BLaER1 treated with 17β-estradiol and CSF1 and Interleukin-3, amounts not matched to agents 10 nM and 100 nM (cell line): ENCODE measurements around the gene DVL2.
A peak's percentile ranks its signal among the peaks of the same experiment; 100 is the strongest.

Experiments used
- H3K27ac ChIP-seq, 11 experiments: shearing (Covaris generic); formaldehyde crosslinking; 2 replicates each; pipeline ENCODE4 v1.8.1; 2022
- H3K27me3 ChIP-seq, 11 experiments: shearing (Covaris generic); formaldehyde crosslinking; 2 replicates each; pipeline ENCODE4 v1.8.1; 2022
- H3K36me3 ChIP-seq, 11 experiments: shearing (Covaris generic); formaldehyde crosslinking; 2 replicates each; pipeline ENCODE4 v1.8.1; 2022
- H3K4me1 ChIP-seq, 10 experiments: shearing (Covaris generic); formaldehyde crosslinking; 2 replicates each; pipeline ENCODE4 v1.8.1; 2022
- H3K4me2 ChIP-seq, 11 experiments: shearing (Covaris generic); formaldehyde crosslinking; 2 replicates each; pipeline ENCODE4 v1.8.1; 2022
- H3K4me3 ChIP-seq, 10 experiments: shearing (Covaris generic); formaldehyde crosslinking; 2 replicates each; pipeline ENCODE4 v1.8.1; 2022
- H3K9ac ChIP-seq, 11 experiments: shearing (Covaris generic); formaldehyde crosslinking; 2 replicates each; pipeline ENCODE4 v1.8.1; 2022
- H3K9me3 ChIP-seq, 11 experiments: shearing (Covaris generic); formaldehyde crosslinking; replicated peaks in 1 of 11; 2 replicates each; pipeline ENCODE4 v1.8.1; 2022
- H4K20me1 ChIP-seq, 11 experiments: shearing (Covaris generic); formaldehyde crosslinking; 2 replicates each; pipeline ENCODE4 v1.8.1; 2022
- Cebpa-rat ChIP-seq, 11 experiments: shearing (Covaris generic); IDR thresholded peaks; 2 replicates each; pipeline ENCODE4 v1.8.1; 2022

Gene DVL2

DNA sequence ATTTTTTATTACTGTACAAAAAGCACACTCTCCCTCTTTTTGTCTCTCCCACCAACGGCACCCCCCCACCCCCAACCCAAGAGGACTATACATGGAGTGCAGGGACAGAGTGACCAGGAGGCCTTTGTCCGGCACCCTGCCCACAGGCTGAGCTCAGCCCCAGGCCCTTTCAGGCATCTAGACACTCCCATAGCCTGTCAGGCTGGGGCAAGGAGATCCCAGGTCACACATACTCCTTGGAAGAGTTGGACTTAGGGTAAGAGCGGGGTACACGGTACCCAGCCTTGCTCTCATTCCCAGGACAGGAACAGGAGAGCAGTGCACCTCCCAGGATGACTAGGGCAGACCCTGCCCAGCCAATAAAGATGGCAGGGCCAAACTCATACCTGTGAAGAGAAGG lies 25.8 kb upstream of the DVL2 start:
- Histone ChIP-seq H3K4me1 (peaks cover 19 to 77% (median 47%) of the 10 kb centered on the region in 10 experiments), H3K27me3 (peaks cover 27 to 69% (median 66%) of the 10 kb centered on the region in 11 experiments), H4K20me1 (peaks cover 0 to 41% (median 24%) of the 10 kb centered on the region in 11 experiments; a peak in 15 of 22 replicates), H3K4me2 (peak overlapping the region in 8 of 11 experiments; percentile 80 to 100 (median 91); a peak in 14 of 22 replicates), H3K36me3 (peaks cover 53 to 58% (median 55%) of the 10 kb centered on the region in 11 experiments), H3K9me3 (no peaks in the 10 kb centered on the region), H3K27ac (no peak overlapping the region), H3K9ac (peak overlapping the region in 1 of 11 experiments; percentile 80; a peak in 1 of 22 replicates), H3K4me3 (peak overlapping the region in 1 of 10 experiments; percentile 57; a peak in 4 of 20 replicates)
- no peak for TF ChIP-seq Cebpa-rat (IDR thresholded peaks at IDR 0.05)

DNA sequence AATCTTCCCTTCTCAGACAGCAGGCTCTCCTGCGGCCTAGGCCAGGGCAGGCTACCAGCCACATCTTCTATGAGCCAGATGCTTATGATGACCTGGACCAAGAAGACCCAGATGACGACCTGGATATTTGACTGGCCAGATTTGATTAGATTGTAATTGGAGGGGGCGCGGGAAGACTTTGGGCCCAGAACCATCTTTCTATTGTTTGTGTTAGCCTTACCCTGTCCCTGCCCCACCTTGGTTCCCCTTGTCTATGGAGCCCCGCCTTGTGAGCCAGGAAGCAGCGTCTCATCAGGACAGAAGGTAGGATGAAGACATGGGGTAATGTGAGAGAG lies 25.2 kb upstream of the DVL2 start:
- Histone ChIP-seq H3K27me3 (peaks cover 27 to 62% (median 61%) of the 10 kb centered on the region in 11 experiments), H3K36me3 (peaks cover 59 to 64% (median 61%) of the 10 kb centered on the region in 11 experiments), H3K4me2 (peak overlapping the region in 10 of 11 experiments; percentile 43 to 100 (median 68); a peak in 15 of 22 replicates), H3K9ac (peak overlapping the region in 3 of 11 experiments; percentile 3 to 51 (median 36); a peak in 1 of 22 replicates), H4K20me1 (peaks cover 0 to 41% (median 24%) of the 10 kb centered on the region in 11 experiments; a peak in 15 of 22 replicates), H3K9me3 (no peaks in the 10 kb centered on the region), H3K4me3 (peak overlapping the region in 3 of 10 experiments; percentile 7 to 43 (median 18); a peak in 1 of 20 replicates), H3K4me1 (peaks cover 19 to 75% (median 47%) of the 10 kb centered on the region in 10 experiments), H3K27ac (no peak overlapping the region)
- no peak for TF ChIP-seq Cebpa-rat (IDR thresholded peaks at IDR 0.05)

DNA sequence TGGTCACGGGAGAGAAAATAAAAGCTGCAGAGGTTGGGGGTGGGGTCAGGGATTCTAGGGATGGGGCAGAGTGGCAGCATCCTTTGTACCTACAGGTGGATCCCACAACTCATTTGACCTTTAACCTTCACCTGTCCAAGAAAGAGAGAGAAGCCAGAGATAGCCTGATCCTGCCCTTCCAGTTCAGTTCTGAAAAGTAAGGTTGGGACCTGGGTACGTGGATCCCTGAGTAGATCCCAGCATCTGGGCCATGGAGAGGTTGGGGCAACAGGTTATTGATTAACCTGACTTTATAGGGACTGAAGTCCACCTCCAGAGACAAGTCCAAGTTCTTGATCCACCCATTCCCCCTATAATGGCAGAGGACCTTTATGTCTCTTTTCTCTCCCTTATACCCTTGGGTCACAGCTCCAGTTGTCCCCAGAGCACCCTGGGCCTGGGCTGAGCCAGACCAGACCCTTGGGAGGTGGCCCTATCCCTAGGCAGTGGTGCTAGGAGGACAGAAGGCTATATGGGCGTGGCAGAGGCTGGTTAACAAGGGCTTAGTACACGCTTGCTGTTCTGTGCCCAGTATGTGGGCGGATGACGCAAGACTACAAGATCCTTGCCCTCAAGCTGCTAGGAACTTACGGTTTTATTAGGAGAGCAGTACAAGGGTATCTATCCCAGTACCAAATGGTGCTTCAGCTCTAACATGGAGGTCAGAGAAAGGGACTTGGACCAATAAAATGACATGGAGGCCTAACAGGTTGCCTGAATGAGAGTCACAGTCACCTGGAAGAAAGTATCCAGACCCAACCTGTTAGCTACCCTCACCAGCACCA lies 24.6 kb upstream of the DVL2 start:
- H3K27ac ChIP-seq: no peak overlapping the region; a peak in 1 of 22 replicates
- peaks cover 0 to 41% (median 24%) of the 10 kb centered on the region in 11 experiments; a peak in 15 of 22 replicates for H4K20me1 ChIP-seq
- no peaks in the 10 kb centered on the region for H3K9me3 ChIP-seq
- peaks cover 19 to 75% (median 49%) of the 10 kb centered on the region in 10 experiments for H3K4me1 ChIP-seq
- peak overlapping the region in 10 of 11 experiments; percentile 43 to 100 (median 68); a peak in 19 of 22 replicates for H3K4me2 ChIP-seq
- H3K27me3 ChIP-seq: peaks cover 27 to 57% (median 55%) of the 10 kb centered on the region in 11 experiments
- TF ChIP-seq Cebpa-rat (IDR thresholded peaks at IDR 0.05): peak in 9 of 11 experiments; percentile 15 to 78 (median 59); a peak in 9 of 22 replicates
- H3K9ac ChIP-seq: peak overlapping the region in 4 of 11 experiments; percentile 3 to 55 (median 42); a peak in 3 of 22 replicates
- peaks cover 62 to 70% (median 67%) of the 10 kb centered on the region in 11 experiments for H3K36me3 ChIP-seq
- peak overlapping the region in 3 of 10 experiments; percentile 7 to 43 (median 18); a peak in 1 of 20 replicates for H3K4me3 ChIP-seq

DNA sequence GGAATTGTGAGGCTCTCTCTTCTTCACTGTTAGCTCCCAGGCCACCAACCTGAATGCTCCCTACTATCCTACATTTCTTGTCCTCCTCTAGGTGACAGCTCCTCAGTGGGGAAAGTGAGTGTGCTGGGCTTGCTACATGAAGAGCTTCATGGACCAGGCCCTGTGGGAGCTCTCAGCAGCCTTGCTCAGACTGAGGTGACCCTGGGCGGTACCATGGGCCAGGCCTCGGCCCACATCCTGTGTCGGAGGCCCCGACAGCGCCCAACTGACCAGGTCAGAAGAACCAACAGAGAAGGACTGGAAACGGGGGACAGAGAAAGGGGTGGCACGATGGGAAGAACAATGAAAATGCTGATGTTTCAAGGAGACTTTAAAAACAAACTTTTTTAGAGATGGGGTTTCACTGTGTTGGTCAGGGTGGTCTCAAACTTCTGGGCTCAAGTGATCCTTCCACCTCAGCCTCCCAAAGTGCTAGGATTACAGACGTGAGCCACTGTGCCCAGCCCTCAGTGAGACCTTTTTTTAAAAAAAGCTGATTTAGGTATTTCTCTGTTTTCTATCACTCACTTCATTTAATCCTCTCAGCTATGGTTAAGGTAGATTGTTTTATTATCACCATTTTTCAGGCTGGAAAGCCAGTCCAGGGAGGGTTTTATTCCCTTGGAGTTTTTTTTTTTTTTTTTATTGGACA lies 22.6 kb upstream of the DVL2 start:
- Histone ChIP-seq H3K27me3 (peaks cover 18 to 36% (median 34%) of the 10 kb centered on the region in 11 experiments), H3K4me1 (peaks cover 23 to 66% (median 41%) of the 10 kb centered on the region in 10 experiments), H3K27ac (no peak overlapping the region), H4K20me1 (peaks cover 0 to 41% (median 24%) of the 10 kb centered on the region in 11 experiments; a peak in 14 of 22 replicates), H3K36me3 (peaks cover 65 to 76% (median 69%) of the 10 kb centered on the region in 11 experiments), H3K4me3 (no peak overlapping the region), H3K9ac (peak overlapping the region in 2 of 11 experiments; percentile 18 to 32; a peak in 5 of 22 replicates), H3K9me3 (no peaks in the 10 kb centered on the region), H3K4me2 (no peak overlapping the region)
- no peak for TF ChIP-seq Cebpa-rat (IDR thresholded peaks at IDR 0.05)

DNA sequence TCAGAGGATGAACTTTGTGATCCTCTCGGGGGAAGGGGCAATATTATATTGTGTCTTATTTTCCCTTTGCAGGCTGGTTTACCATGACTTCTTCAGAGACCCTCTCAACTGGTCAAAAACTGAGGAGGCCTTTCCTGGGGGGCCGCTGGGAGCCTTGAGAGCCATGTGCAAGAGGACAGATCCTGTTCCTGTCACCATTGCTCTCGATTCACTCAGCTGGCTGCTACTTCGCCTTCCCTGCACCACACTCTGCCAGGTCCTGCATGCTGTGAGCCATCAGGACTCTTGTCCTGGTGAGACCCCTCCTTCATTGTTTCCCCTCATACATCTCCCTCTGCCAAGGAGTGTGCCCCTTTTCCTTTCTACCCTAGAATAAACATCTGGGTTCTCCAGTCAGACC lies 20.2 kb upstream of the DVL2 start:
- peak overlapping the region in 5 of 11 experiments; percentile 16 to 55 (median 33); a peak in 6 of 22 replicates for H3K9ac ChIP-seq
- H3K27me3 ChIP-seq: peaks cover 0 to 12% (median 10%) of the 10 kb centered on the region in 11 experiments; a peak in 19 of 22 replicates
- peak overlapping the region in 1 of 11 experiments; percentile 96; a peak in 1 of 22 replicates for H3K4me2 ChIP-seq
- peaks cover 55 to 64% (median 57%) of the 10 kb centered on the region in 11 experiments for H3K36me3 ChIP-seq
- peaks cover 18 to 44% (median 31%) of the 10 kb centered on the region in 10 experiments for H3K4me1 ChIP-seq
- no peaks in the 10 kb centered on the region for H3K9me3 ChIP-seq
- no peak overlapping the region for H3K27ac ChIP-seq
- H4K20me1 ChIP-seq: peaks cover 0 to 40% (median 10%) of the 10 kb centered on the region in 11 experiments; a peak in 17 of 22 replicates
- TF ChIP-seq Cebpa-rat (IDR thresholded peaks at IDR 0.05): no peak
- no peak overlapping the region for H3K4me3 ChIP-seq

DNA sequence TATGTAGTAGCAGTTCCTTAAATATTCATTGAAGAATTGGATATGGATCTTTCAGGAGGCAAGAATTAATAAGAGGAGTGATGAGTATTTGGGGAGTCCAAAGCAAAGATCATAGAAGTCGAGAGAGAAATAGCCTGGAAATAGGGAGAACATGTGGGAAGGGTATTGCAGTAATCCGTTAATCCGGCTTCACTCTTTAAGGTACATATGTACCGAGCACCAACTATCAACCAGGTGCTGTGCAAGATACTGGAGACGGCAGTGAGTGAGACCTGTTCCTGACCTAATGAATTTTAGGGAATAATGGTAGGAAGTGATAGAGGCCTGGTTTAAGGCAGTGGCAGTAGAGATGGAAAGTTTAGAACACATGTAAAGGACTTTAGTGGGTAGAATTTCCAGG lies 18.8 kb upstream of the DVL2 start:
- H3K27ac ChIP-seq: peak overlapping the region; percentile 90 to 99 (median 97)

DNA sequence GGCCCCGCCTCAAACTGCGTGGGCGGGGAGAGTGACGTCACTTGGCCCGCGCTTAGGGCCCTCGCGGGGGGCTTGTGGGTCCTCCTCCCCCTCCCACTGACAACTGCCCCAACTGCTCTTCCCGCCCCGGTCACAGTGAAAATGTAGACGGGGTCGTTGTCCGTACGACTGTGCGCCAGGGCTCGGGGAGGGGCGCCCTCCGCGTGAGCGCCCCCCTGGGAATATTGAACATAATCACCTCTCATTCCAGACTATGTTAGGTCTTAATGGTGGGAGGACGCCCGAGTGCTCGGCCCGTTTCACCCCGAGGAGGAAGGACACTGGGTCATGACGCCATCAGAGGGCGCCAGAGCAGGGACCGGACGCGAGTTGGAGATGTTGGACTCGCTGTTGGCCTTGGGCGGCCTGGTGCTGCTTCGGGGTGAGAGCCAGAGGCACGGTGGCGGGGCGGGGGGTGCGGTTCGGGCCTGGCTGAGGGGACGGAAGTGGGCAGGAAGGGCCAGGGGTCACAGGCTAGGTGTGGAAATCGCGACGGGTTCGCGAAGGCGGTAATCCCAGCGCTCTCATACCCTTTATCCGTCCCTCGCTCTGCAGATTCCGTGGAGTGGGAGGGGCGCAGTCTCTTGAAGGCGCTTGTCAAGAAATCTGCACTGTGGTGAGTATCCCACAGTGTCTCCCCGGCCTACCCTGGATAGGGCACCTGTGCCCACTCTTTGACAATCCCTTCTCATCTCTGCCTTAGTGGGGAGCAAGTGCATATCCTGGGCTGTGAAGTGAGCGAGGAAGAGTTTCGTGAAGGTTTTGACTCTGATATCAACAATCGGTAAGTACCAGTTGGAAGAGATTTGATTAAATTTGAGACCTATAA lies 18.1 kb upstream of the DVL2 start, which contains the start of gene ELP5:
TSS of gene ELP5 (plus strand) at position 40 of the 868 bp plus-strand sequence. CDS start at position 376, 336 bp downstream.
- H3K27me3 ChIP-seq: no peaks in the 10 kb centered on the region
- H3K36me3 ChIP-seq: peaks cover 36 to 58% (median 43%) of the 10 kb centered on the region in 11 experiments
- H3K27ac ChIP-seq: peak within 1 kb of the TSS; percentile 90 to 99 (median 97)
- H3K4me3 ChIP-seq: peak within 1 kb of the TSS; percentile 88 to 98 (median 96)
- H3K4me1 ChIP-seq: peaks cover 25 to 44% (median 34%) of the 10 kb centered on the region in 10 experiments
- peaks cover 0 to 51% (median 22%) of the 10 kb centered on the region in 11 experiments; a peak in 17 of 22 replicates for H4K20me1 ChIP-seq
- H3K9ac ChIP-seq: peak within 1 kb of the TSS; percentile 86 to 98 (median 96)
- no peak for TF ChIP-seq Cebpa-rat (IDR thresholded peaks at IDR 0.05)
- H3K9me3 ChIP-seq: no peaks in the 10 kb centered on the region
- peak within 1 kb of the TSS; percentile 90 to 99 (median 97) for H3K4me2 ChIP-seq

More for the DNA sequence above, 18.8 kb upstream of the DVL2 start:
- TF ChIP-seq Cebpa-rat (IDR thresholded peaks at IDR 0.05): no peak
- H3K9ac ChIP-seq: peak overlapping the region; percentile 86 to 98 (median 96)
- H3K4me2 ChIP-seq: peak overlapping the region; percentile 80 to 98 (median 93)
- H4K20me1 ChIP-seq: peaks cover 0 to 44% (median 17%) of the 10 kb centered on the region in 11 experiments; a peak in 16 of 22 replicates
- H3K4me1 ChIP-seq: peaks cover 25 to 44% (median 34%) of the 10 kb centered on the region in 10 experiments
- H3K9me3 ChIP-seq: no peaks in the 10 kb centered on the region
- no peaks in the 10 kb centered on the region; a peak in 1 of 22 replicates for H3K27me3 ChIP-seq
- H3K4me3 ChIP-seq: peak overlapping the region; percentile 88 to 98 (median 96)
- H3K36me3 ChIP-seq: peaks cover 42 to 59% (median 48%) of the 10 kb centered on the region in 11 experiments
